ENCODE data around the gene CIAO2B. TPM values are rescaled to one million over a fixed set of nuclear protein-coding genes. Genes with fewer than 3 reads are reported as not detected.
"Not testable (repeated sequence)": the region's sequence is repeated elsewhere in the genome, so short reads cannot be mapped to it uniquely, and the experiment has no call there.

Gene CIAO2B
- polyA plus RNA-seq, 4 donors = 79.0 to 120 (median 90.3) TPM

DNA sequence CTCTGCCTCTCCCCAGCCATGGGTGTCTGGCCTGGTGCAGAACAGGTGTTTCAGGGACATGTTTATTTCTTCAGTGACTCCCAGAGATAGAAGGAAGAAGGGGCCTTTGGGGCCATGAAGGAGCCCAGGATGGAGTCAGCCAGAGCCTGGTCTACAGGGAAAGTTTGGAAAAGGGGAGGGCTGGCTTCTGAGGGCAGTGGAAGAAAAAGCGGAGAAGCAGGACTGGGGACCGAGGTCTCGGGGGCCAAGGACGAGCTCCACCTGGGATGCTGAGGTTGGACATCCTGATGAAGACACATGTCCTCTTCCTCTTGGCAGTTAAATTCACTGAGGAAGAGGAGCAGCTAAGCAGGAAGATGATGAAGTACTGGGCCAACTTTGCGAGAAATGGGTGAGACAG, 8.8 kb upstream of the CIAO2B start:
- no peak for DNase-seq (ENCODE audit: low read depth in 4 of 4, low spot score in 3 of 4)

DNA sequence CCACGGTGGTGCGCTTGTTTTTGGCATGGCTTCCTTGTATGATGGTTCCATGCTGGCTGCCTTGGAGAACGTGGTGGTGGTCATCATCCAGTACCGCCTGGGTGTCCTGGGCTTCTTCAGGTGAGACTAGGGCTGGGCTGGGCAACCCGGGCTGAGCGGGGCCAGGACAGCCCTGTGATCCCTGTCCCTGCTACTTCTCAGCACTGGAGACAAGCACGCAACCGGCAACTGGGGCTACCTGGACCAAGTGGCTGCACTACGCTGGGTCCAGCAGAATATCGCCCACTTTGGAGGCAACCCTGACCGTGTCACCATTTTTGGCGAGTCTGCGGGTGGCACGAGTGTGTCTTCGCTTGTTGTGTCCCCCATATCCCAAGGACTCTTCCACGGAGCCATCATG, 6.0 kb upstream of the CIAO2B start:
- no peak for DNase-seq (ENCODE audit: low read depth in 4 of 4, low spot score in 3 of 4)

DNA sequence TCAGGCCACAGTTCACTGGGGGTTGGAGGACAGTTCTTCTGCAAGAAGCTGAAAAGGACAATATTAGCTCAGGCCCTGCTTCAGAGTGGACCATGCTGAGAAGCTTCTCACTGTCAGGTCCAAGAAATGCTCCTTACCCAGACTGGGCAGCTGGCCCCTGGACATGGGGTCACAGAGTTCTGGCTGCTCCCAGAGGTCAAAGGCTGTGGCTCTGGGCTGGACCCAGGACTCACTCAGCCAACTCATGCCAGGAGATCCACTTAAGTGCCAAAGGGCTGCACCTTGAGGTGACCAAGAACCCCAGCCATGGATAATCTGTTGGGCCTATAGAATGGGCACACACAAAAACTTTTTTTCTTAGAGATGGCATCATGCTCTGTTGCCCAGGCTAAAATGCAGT, 5.2 kb upstream of the CIAO2B start:
- no peak for DNase-seq (ENCODE audit: low read depth in 4 of 4, low spot score in 3 of 4)

DNA sequence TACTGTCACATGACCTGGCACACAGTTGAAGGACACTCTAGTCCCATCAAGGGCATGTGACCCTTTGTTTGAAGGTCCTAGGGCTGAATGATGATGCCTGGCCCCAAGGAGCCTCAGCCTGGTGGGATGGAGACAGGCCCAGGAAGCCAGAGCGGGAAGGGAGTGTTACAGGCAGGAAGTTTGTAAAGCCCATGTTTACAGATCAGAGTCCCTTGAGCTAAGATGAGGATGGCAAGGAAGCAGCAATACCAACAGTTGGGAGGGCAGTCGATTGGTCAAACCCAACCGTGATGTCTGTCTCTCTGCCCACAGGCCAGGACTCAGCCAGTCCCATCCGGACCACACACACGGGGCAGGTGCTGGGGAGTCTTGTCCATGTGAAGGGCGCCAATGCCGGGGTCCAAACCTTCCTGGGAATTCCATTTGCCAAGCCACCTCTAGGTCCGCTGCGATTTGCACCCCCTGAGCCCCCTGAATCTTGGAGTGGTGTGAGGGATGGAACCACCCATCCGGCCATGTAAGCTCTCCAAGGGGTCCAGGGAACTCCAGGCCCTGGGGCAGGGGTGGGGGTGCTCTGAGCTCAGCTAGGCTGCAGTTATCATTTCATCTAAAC, 3.6 kb upstream of the CIAO2B start:
- DNase-seq (ENCODE audit: low read depth in 4 of 4, low spot score in 3 of 4) = no peak

DNA sequence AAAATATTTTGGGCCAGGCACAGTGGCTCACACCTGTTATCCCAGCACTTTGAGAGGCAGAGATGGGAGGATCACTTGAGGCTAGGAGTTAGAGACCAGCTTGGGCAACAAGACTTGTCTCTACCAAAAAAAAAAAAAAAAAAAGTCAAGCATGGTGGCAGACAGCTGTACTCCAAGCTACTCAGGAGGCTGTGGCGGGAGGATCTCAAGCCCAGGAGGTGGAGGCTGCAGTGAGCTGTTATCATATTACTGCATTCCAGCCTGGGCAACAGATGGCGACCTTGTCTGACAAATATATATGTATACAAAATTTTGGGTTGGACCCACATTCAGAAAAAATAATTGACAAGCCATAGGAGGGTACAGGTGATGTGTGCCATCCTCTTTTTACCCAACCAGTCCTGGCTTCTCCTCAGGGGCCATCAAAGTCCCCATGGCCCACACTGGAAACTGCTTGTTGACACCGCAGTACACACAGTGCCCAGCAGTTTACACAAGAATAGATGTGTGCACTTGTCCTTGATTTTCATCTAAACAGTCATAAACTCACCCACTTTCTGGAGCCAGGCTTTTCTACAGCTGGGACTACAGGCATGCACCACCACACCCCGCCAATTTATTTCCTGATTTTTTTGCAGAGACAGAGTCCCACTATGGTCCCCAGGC, 2.8 kb upstream of the CIAO2B start:
- no peak for DNase-seq (ENCODE audit: low read depth in 4 of 4, low spot score in 3 of 4)

DNA sequence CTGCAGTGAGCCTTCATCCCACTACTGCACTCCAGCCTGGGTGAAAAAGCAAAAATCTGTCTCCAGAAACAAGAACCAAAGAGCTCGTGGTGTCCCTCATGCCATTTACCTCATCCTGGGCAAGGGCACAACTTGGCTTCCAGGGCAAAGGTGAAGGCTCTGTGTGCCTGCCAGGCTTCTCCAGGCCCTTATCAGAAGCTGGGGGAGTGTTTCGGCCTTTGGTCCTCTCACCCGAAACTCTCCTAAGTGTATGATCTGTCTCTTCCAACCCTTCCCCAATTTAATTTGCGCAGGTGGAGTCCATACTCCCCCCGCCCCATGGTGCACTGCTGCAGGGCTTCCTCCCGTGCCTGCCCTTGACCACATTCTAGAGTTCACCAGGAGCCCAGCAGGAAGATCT, 2.3 kb upstream of the CIAO2B start:
- no peak for DNase-seq (ENCODE audit: low read depth in 4 of 4, low spot score in 3 of 4)

DNA sequence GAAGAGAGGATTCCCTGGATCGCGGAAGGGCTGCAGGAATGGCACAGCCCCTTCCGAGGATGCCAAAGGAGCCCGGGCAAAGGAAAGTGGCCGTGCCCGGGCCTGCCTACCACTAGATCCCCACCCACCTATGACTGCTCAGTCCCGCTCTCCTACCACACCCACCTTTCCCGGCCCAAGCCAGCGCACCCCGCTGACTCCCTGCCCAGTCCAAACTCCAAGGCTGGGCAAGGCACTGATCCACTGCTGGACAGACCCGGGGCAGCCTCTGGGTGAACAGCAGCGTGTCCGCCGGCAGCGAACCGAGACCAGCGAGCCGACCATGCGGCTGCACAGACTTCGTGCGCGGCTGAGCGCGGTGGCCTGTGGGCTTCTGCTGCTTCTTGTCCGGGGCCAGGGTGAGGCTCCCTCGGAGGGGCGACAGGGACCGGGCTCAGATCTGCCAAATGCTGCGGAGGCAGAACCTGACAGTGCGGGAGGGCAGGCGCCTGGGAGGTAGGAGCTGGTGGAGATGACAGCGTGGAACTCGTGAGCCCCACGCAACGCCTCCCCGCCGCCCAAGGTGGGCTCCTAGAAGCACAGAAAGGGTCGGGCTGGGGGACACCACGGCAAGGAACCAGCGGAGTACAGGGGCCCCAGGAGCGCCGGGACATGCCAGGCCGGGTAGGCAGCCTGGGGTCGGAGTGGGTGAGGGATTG, 1.3 kb upstream of the CIAO2B start, which contains the start of gene CES2:
Gene CES2, plus strand, starts transcription at position 203 of the 698 bp plus-strand sequence. Its CDS starts 120 bp downstream, at position 323.
- DNase-seq (ENCODE audit: low read depth in 4 of 4, low spot score in 3 of 4) = no peak

DNA sequence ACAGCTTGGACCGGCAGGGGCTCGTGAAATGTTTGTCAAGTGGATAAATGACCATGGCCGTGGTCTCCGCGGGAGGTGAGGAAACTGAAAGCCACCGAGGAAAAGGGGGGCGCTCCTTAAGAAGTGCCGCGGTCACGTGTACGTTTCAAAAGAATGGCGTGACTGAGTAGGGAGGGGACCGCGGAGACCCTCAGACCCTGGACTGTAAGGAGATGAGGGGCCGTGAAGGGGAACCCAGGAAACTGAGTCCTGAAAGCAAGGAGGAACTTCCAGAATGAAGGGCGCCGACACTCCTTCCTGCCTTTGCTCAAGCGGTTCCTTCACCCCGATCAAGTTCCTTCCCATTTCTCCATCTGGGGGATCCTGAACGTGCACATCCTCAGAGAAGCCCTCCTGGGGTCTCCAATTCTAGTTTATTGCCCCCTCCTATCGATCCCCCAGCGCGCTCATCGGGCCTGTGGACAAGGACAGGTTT, 674 bp upstream of the CIAO2B start:
- not testable (repeated sequence) for DNase-seq (ENCODE audit: low read depth in 4 of 4, low spot score in 3 of 4)

DNA sequence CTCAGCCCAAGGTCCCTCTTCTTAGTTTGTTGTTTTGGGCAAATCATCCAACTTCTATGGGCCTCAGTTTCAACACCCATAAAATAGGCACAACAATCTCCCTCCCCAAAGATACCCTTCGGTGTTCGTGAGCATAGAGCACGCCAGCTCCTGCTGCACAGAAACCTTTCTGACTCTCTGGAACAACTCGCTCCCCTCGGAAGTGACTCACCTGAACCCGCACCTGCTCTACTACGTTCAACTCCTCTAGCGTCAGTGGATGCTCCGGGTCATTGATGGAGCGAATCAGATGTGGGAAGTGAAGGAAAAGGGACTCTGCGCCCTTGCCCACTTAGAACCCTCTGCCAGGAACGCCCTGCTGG, 445 bp downstream of the CIAO2B start:
- DNase-seq (ENCODE audit: low read depth in 4 of 4, low spot score in 3 of 4) = no peak

DNA sequence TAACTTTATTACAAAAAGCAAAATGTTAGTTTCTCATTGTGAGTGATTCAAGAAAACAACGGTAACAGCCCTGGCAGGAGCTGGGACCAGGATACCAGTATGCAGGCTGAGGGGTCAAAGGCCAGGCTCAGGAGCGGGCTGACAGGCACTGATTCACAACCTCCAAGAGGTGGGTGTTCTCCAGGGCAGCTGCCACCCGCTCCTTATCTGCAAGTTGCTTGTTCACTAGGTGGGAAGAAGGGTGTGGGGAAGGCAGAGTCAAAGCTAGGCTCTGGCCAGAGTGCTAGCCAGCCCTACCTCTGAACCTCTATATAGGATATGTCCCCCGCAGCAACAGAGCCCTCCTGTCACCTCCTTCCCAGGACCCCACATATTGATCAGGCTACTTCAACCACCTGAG, 2.1 kb downstream of the CIAO2B start:
- no peak for DNase-seq (ENCODE audit: low read depth in 4 of 4, low spot score in 3 of 4)

DNA sequence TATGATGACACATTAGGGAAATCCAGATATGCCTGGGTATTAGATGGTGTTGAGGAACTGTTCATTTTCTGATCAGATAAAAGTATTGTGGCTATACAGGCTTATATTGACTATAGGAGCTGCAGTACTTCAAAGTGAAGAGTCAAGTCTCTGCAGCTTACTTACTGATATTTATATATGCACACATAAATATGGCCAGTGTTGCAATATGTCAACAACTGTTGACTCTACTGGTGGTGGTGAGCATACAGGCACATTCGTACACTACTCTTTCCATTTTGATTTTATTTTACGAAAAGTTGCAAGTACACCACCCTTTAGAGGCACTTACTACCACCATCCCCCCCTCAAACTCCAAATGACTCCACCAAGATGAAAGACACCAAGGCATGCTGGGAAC, 2.5 kb downstream of the CIAO2B start:
- DNase-seq (ENCODE audit: low read depth in 4 of 4, low spot score in 3 of 4) = no peak

DNA sequence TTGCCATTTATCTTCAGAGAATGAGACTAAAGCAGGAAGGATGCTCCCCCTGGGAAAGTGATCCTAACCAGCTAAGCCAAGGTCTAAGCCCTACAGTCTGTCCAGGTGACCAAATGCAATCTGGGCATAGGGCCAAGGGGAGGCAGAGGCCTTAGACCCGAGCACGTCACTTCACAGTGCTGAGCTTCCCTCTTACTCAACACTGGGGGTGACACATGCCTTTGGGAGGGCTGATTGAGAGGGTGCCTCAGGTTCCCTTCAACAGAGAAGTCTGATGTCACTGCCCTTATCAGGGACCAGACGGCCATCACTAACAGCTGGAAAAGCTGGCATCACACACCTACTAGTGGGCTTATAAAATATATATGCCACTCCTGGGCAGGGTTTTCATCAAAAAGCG, 4.0 kb downstream of the CIAO2B start:
- no peak for DNase-seq (ENCODE audit: low read depth in 4 of 4, low spot score in 3 of 4)

DNA sequence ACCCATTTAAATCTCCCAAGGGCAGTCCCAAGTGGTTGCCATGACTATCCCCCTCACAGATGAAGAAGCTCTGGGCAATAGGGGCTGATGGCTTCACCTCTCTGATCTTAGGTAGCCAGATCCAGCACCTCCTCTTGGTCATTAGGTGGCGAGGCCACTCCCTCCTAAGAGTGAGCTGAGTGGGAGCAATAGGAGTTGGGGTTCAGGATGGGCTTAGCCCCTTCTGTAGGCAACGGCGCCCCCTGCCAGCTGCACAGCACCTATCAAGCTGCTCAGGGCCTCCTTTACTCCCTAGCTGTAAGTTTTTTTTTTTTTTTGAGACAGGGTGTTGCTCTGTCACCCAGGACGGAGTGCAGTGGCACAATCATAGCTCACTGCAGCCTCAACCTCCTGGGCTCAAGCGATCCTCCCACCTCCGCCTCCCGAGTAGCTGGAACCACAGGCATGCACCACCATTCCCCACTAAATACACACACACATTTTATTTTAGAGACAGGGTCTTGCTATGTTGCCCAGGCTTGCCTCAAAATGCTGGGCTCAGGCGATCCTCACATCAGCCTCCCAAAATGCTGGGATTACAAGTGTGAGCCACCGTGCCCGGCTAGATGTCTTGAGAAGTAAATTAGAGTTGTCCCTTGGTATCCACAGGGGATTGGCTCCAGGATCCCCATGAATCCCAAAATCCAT, 5.4 kb downstream of the CIAO2B start:
- DNase-seq (ENCODE audit: low read depth in 4 of 4, low spot score in 3 of 4) = no peak

DNA sequence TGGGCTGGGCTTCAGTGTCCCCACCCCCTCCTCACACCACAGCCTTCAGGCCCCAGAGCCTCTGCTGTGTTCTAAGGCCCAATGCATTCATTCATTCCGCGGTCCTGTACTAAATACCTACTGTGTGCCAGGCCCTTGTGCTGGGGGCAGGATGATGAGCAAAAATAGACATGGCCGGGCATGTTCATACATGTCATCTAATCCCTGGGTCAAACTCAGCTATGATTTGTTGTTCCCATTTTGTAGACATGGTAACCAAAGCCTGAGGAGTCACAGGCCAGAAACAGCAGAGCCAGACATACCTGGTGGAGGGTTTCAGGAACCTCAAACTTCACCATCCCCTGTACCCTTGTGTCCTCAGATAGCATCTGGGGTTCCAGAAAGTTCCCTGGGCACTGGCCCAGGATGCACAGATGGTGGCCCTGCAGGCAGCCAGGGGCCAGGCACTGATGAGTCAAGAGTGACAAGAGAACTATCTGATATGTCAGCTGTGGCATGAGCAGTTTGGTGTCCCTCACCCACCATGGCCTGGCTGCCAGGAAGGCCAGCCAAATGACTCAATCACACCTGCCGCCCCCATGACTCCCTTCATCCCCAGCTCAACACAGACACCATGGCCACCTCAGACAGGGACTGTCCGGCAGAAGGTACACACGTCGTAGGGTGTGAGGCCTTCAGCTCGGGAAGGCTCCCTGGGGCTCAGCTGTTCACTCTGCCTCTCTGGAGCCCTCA, 6.1 kb downstream of the CIAO2B start:
- no peak for DNase-seq (ENCODE audit: low read depth in 4 of 4, low spot score in 3 of 4)

DNA sequence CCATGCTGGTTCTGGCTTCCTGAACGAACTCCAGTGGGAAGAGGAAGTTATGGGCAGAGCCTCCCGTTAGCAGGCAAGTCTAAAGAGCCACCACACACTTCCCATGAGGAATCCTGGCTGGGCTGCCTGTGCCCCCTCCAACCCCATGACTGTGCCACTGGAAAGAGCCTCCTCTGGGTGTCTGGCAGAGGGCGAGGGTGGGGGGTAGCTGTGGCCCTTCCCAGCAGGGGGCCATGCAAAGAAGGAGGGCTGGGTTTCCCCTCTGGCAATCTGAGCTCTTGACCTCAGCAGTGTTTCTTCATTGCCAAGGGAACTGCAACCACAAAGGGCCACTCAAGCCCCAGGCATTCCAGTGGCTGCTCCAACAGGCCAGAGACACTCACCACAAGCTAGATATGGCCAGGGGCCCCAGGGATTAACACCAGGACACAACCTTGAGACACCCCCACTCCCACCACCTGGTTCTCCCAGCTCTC, 7.2 kb downstream of the CIAO2B start:
- no peak for DNase-seq (ENCODE audit: low read depth in 4 of 4, low spot score in 3 of 4)

DNA sequence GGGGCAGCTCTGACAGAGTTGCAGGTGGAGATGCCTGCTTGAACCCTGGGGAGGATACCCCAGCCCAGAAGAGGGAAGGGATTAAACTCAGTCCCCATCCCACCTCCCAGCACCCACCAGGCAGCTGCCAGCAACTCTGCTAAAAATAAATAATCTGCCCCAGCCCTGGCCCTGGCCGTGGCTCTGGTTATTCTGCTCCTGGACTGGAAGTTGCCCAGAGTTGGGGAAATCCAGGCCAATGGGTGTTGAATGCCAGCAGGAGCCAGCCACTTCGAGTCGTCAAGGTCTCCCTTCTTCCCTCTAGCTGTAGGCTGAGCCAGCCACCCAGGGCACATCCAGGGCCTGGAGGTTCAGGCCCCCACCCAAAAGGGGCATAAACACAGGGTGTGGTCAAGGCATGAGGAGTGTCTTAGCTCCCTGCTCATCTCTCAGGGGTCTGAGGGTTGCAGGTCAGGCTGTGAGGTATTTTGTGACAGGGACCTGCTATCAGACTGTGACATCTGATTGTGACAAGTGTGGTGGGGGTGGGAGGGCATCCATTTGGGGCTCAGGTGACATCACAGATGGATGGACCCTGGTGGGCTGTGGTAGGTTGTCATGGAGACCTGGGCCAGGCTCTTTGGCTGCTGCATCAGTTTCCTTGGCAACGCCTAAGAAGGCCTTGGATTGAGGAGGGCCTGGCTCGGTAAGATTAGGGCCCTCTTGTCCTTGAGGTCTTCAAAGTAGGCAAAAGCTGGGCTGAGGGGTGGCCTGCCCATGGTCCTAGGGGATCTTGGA, 7.8 kb downstream of the CIAO2B start:
- DNase-seq (ENCODE audit: low read depth in 4 of 4, low spot score in 3 of 4) = no peak

DNA sequence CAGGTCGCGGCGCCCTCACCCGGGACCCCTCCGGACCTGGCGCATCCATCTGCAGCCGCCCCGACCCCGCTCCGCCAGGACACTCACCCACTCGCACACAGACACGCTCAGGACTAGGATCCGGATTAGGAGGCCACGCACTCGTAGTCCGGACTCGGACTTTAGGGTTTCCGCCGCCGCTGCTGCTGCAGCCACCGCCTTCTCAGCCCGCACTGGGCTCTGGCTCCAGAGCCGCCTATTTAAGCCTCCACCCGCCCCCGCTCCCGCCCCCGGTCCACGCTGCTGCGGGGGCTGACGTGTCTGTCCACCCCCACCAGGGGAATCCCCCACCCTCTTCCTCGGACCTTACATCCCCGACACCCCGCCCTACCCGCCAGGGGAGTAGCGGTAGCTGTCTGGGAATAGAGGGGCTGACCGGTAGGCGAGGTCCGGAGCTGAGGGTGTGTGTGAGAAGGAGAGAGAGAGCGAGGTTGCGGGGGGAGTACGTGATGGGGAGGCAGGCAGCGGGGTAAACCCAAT, 8.8 kb downstream of the CIAO2B start, which contains the start of gene RRAD:
Gene RRAD, minus strand, starts transcription at position 214 of the 519 bp plus-strand sequence. CDS start 356 bp downstream, outside the sequence.
- no peak for DNase-seq (ENCODE audit: low read depth in 4 of 4, low spot score in 3 of 4)

DNA sequence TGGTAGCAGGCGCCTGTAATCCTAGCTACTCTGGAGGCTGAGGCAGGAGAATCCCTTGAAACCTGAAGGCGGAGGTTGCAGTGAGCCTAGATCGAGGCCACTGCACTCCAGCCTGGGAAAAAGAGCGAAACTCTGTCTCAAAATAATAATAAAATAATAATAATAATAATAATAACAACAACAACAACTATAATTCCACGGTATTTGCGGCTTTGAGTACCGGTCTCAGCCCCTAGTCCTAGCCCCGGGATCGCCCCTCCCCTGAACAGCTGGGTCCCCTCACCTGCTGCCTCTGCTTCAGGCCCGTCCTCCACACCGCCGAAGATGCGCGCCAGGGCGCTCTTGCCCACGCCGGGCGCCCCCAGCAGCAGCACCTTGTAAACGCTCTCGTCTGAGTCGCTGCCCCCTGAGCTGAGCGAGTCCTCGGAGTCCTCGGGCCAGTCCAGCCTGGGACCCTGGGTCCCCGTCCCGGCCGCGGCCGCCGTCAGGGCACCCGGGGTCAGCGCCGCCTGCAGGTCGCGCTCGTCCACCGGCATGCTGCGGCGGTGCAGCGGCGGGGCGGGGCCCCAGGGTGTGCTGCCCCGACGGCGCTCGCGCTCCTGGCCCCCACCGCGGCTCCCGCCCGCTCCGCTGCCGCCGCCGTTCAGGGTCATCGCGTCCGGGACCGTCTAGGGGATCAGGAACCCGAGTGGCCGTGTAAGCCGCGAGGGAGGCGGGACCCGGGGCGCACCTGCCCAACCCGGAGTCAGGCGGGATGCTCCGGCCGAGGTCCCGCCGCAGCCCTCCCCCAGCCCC, 9.5 kb downstream of the CIAO2B start:
- no peak for DNase-seq (ENCODE audit: low read depth in 4 of 4, low spot score in 3 of 4)

DNA sequence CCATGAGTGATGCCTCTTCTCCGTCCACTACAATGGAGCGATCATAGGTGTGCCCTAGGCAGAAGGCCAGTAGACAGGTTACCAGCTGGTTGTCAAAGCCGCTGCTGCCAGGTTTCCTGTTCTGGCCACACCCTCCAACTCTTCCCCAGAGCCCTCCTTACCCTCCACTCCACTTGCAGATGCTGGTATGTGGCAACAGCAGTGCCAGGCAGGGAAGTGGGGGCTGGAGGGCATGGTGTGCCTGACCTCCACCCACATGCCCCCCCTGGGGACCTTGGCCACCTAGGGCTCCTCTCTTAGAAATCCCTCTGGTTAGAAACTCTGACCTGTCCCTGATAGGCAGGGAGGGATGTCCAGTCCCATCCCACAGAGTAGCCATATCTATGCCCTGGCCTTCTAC, 10.3 kb downstream of the CIAO2B start:
- DNase-seq (ENCODE audit: low read depth in 4 of 4, low spot score in 3 of 4) = no peak

All from right renal pelvis (tissue), 4 donors.